Tibial nerve (tissue), 4 donors: ENCODE results near the gene MSI1.

ENCODE experiments used
- CTCF ChIP-seq, 5 experiments: fragments of 200-600 bp in 3 of 5; fragments of 450-650 bp in 2 of 5; sonication (generic) in 3 of 5; IDR thresholded peaks; one replicate each; pipeline ENCODE4 v1.5.1; 2016 to 2019; ENCODE audit warnings: antibody characterized with exemption in 5 of 5, mild to moderate bottlenecking in 3 of 5, moderate library complexity in 2 of 5
- EP300 ChIP-seq, 2 donors: sonication (generic); formaldehyde crosslinking; IDR thresholded peaks; one replicate each; pipeline ENCODE4 v1.6.1; 2017; ENCODE audit warnings: antibody characterized with exemption in 2 of 2, mild to moderate bottlenecking in 1 of 2
- POLR2A ChIP-seq, 2 donors: fragments of 450-650 bp; IDR thresholded peaks; one replicate each; pipeline ENCODE4 v1.6.1; 2017; ENCODE audit warnings: antibody characterized with exemption in 2 of 2, mild to moderate bottlenecking in 2 of 2, moderate library complexity in 2 of 2

- TF ChIP-seq CTCF (IDR thresholded peaks at IDR 0.05) (no peak), POLR2A (IDR thresholded peaks at IDR 0.05) (no peak), EP300 (IDR thresholded peaks at IDR 0.05) (no peak)
Measured at GRCh38 chr12:120377611-120378010, 8.6 kb upstream of the MSI1 start.
